Right lobe of liver (tissue), 6 donors: ENCODE data around the gene ZNF219. TPM values are rescaled to one million over a fixed set of nuclear protein-coding genes. Genes with fewer than 3 reads are reported as not detected.

ENCODE experiments used
- ATAC-seq, 4 donors: fragments of 200-7000 bp; cut with Tn5 transposase; one replicate each; pipeline ENCODE4 v1.9.1; 2020; ENCODE audit warnings: mild to moderate bottlenecking in 4 of 4, moderate library complexity in 4 of 4
- DNase-seq, 3 donors: peaks; one replicate each; pipeline ENCODE4 v3.0.0-alpha.2; 2020
- H3K27ac ChIP-seq, 3 donors: fragments of 200-600 bp; one replicate each; pipeline ENCODE4 v1.8.0; 2022
- H3K27me3 ChIP-seq, 2 donors: fragments of 200-600 bp; one replicate each; pipeline ENCODE4 v1.8.0; 2022
- H3K36me3 ChIP-seq, 4 donors: fragments of 200-600 bp; sonication (generic) in 1 of 4; one replicate each; pipeline versions ENCODE4 v1.5.1 to v1.8.0; 2017 to 2022; ENCODE audit warnings: control low read depth in 1 of 4
- H3K4me1 ChIP-seq, 4 donors: fragments of 200-600 bp; sonication (generic) in 1 of 4; one replicate each; pipeline versions ENCODE4 v1.5.1 to v1.8.0; 2017 to 2022; ENCODE audit warnings: control low read depth in 1 of 4
- H3K4me3 ChIP-seq, 3 donors: fragments of 200-600 bp; one replicate each; pipeline ENCODE4 v1.8.0; 2022
- H3K9me3 ChIP-seq, 4 donors: fragments of 200-600 bp; sonication (generic) in 1 of 4; one replicate each; pipeline versions ENCODE4 v1.5.1 to v1.8.0; 2017 to 2022; ENCODE audit warnings: control low read depth in 1 of 4
- POLR2A ChIP-seq: fragments of 450-650 bp; IDR thresholded peaks from one replicate; pipeline ENCODE4 v1.6.1; 2017; ENCODE audit warnings: antibody characterized with exemption, mild to moderate bottlenecking
- WGBS: methylation state at CpG from one replicate; pipeline ENCODE4 v1.1.6; 2018; ENCODE audit warnings: low coverage, low lambda C conversion rate; ENCODE audit not compliant: insufficient coverage; ENCODE audit errors: missing lambda C conversion rate; 5-methylcytosine and 5-hydroxymethylcytosine counted together
- intact Hi-C, 2 donors: fragments of 100-400 bp; cut with DNase I; formaldehyde crosslinking; loops; one replicate each; pipeline versions ENCODE4 v1.11.2 to v1.14.1; 2022
- total RNA-seq, 6 experiments: library from RNA; depleted of rRNA in 2 of 6; stranded (reverse); fragments of >200 nt in 2 of 6; fragmentation: NEBNext Ultra II Directional in 3 of 6; extraction: Animal tissue kit (Norgen Biotek cat#: 25700) in 3 of 6; gene quantifications; one replicate each; pipeline versions ENCODE4 v1.1.0 to v1.2.4, GENCODE V29; 2016 to 2023
- TF ChIP-seq, protein P1 (sequence below), 4 donors: fragments of 200-600 bp in 3 of 4; fragments of 450-650 bp in 1 of 4; IDR thresholded peaks; one replicate each; pipeline versions ENCODE4 v1.5.1 to v1.8.0; 2016 to 2022; ENCODE audit warnings: antibody characterized with exemption in 4 of 4, mild to moderate bottlenecking in 2 of 4
- donor health status: DM: no; HTN: yes; CAD: no.
- donor health status: DM: no; HTN: no; CAD: no.
- donor health status: DM: no; HTN: no; CAD: no.
- donor health status: DM: no; HTN: yes; CAD: no.
- donor health status: DM: no; HTN: yes; CAD: no.

The ZNF219 gene
- total RNA-seq, 6 experiments from 2014 or later: 6.9 to 20.6 (median 9.3) TPM

DNA sequence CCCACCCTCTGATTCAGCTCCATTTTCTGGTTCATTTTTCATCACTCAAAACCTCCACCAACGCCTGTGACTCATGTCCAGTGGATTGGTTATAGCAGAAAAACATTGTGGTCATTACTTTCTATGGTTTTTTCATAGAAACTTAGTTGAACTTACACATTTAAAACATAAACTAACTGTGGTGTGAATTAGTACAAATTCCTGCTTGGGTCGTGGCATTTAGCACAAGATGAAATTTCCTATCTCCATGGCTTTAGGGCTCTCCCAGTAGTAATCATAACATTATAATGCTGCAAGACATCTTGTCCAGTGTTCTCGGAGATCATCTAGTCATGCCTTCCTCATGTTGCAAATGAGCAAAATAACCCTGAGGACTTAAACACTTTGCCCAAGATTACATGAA is 49.2 kb downstream of the ZNF219 start:
- H3K9me3 ChIP-seq: no peaks in the 10 kb centered on the region
- DNase-seq: no peak
- peaks cover 0 to 76% (median 29%) of the 10 kb centered on the region in 4 donors for H3K4me1 ChIP-seq
- no peak for TF ChIP-seq POLR2A
- TF ChIP-seq, protein P1, sequence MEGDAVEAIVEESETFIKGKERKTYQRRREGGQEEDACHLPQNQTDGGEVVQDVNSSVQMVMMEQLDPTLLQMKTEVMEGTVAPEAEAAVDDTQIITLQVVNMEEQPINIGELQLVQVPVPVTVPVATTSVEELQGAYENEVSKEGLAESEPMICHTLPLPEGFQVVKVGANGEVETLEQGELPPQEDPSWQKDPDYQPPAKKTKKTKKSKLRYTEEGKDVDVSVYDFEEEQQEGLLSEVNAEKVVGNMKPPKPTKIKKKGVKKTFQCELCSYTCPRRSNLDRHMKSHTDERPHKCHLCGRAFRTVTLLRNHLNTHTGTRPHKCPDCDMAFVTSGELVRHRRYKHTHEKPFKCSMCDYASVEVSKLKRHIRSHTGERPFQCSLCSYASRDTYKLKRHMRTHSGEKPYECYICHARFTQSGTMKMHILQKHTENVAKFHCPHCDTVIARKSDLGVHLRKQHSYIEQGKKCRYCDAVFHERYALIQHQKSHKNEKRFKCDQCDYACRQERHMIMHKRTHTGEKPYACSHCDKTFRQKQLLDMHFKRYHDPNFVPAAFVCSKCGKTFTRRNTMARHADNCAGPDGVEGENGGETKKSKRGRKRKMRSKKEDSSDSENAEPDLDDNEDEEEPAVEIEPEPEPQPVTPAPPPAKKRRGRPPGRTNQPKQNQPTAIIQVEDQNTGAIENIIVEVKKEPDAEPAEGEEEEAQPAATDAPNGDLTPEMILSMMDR (IDR thresholded peaks at IDR 0.05): no peak
- no peak overlapping the region for H3K27ac ChIP-seq
- intact Hi-C loops: no loop called here
- no peak overlapping the region for H3K4me3 ChIP-seq
- WGBS: 67% methylated on average over 3 of the region's 3 CpGs
- H3K36me3 ChIP-seq: no peaks in the 10 kb centered on the region
- no peaks in the 10 kb centered on the region for H3K27me3 ChIP-seq
- no peak for ATAC-seq

DNA sequence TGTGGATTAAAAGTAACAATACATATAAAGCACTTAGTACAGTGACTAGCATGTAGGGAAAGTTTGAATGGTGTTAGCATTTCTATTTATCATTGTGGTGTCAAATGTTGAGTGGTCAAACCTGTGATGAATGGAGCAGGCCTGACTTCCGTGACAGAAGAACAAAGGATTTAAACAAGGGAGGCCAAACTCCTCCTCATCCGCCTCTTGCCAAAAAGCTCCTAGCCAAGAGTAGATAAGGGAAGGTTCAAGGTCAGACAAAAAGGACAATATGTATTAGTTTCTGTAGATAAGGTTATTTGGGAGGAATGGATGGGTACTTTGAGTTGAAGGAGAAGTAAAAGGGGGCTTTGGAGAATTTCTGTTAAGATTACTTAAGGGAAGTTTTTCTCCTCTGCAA is 49.8 kb downstream of the ZNF219 start:
- no peaks in the 10 kb centered on the region for H3K9me3 ChIP-seq
- DNase-seq: peak in 1 of 3 donors; percentile 63
- 13% methylated on average over 2 of the region's 2 CpGs for WGBS
- H3K27me3 ChIP-seq: no peaks in the 10 kb centered on the region
- TF ChIP-seq, protein P1 (IDR thresholded peaks at IDR 0.05): no peak
- TF ChIP-seq POLR2A: no peak
- H3K27ac ChIP-seq: peak overlapping the region in 1 of 3 donors; percentile 64
- H3K4me3 ChIP-seq: no peak overlapping the region
- intact Hi-C loops: no loop called here
- peaks cover 0 to 76% (median 29%) of the 10 kb centered on the region in 4 donors for H3K4me1 ChIP-seq
- ATAC-seq: peak; percentile 59 to 75 (median 60)
- H3K36me3 ChIP-seq: no peaks in the 10 kb centered on the region

DNA sequence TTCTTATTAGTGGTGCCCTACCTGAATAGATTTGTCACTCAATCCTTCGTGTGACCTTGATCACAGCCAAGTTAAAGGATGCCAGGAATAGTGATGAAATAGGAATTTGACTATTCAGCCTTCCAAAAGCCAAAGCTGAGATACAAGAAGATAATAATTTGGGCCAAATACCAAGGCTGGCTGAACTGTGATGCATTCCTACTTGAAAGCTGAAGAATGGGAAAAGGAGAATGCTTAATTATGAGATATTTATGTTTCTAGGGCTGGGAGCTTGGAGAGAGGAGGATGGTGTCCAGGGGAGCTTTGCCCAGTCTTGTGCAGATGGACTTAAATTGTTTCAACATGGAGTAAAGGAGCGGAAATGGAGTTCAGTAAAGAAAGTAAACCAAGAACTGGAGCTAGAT is 51.1 kb downstream of the ZNF219 start:
- ATAC-seq (peak in 3 of 4 donors; percentile 20 to 44 (median 23)), DNase-seq (no peak)
- H3K4me1 ChIP-seq: peaks cover 0 to 74% (median 30%) of the 10 kb centered on the region in 4 donors
- H3K27me3 ChIP-seq: no peaks in the 10 kb centered on the region
- no peaks in the 10 kb centered on the region for H3K36me3 ChIP-seq
- H3K4me3 ChIP-seq: no peak overlapping the region
- intact Hi-C loops: no loop called here
- WGBS: 52% methylated on average over 2 of the region's 2 CpGs
- peak overlapping the region in 1 of 3 donors; percentile 64 for H3K27ac ChIP-seq
- no peaks in the 10 kb centered on the region for H3K9me3 ChIP-seq
- no peak for TF ChIP-seq POLR2A
- TF ChIP-seq, protein P1 (IDR thresholded peaks at IDR 0.05): no peak

DNA sequence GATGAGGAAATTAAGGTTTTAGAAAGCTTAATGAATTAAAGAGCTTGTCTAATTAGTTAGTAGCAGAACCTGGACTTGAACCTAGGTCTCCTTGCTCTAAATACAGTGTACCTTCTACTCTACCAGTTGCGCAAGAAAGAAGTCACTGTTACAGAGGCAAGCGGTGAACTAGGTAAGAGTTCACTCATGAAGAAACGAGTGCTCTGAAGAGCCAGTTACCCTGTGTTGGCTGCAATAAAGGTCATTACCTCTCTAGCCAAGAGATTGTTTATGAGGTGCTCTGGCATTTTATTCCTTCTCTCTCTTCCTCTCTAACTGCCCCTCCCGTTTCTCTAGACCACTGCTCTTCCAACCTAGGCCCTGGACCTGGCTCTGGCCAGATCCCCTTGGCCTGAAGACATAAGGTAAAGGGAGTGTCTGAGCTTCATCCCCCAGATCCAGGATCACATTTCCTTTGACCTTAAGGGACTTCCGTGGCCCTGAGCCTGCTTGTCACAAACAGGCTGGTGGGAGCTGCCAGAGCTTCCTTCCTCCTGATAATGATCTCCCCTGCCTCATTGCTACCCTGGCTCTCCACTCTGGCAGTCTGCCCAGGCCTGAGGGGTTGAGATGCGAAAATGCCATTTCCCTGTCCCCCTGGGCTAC is 54.4 kb downstream of the ZNF219 start:
- 12% methylated on average over 6 of the region's 6 CpGs for WGBS
- Histone ChIP-seq H3K27me3 (no peaks in the 10 kb centered on the region), H3K36me3 (no peaks in the 10 kb centered on the region), H3K4me3 (no peak overlapping the region), H3K9me3 (no peaks in the 10 kb centered on the region), H3K4me1 (peaks cover 2 to 93% (median 32%) of the 10 kb centered on the region in 4 donors), H3K27ac (peak overlapping the region; percentile 41 to 78 (median 57))
- DNase-seq (peak in 1 of 3 donors; percentile 38), ATAC-seq (peak; percentile 60 to 71 (median 69))
- intact Hi-C loops: no loop called here
- TF ChIP-seq, protein P1 (IDR thresholded peaks at IDR 0.05): no peak
- TF ChIP-seq POLR2A: no peak
